ENCODE data around the gene ADAMTS9.

DNA sequence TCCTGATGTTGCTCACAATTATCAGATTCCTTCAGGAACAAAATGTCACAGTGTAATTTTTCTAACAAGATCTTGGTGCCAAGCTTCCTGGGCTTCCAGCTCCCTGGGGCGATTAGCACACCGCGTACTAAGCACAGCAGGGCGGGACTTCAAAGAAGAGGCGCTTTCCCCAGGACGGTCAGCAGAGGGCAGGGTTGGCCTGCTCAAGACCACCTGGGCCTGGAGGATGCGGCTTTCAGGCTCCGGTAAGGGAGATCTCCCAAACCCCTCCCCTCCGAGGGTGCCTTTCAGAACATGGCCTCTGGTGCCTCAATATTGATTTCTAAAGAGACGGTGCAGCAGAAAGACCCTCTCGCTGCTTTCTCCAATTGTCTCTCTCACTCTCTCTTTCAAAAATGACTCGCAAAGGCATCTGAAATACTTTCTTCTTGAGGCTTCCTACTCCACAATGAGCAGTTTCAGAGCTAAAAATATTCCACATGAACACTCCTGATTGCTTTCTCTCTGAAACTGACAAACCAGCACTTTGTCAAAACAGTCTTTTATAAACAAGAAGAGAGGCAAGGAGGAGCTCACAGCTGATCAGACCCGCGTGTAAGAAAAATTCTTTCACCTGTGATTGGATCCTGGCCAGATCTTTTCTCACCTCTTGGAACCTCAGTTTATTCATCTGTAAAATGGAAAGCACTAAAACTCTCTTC lies 154.0 kb downstream of the ADAMTS9 start:
- TF ChIP-seq, protein P1, sequence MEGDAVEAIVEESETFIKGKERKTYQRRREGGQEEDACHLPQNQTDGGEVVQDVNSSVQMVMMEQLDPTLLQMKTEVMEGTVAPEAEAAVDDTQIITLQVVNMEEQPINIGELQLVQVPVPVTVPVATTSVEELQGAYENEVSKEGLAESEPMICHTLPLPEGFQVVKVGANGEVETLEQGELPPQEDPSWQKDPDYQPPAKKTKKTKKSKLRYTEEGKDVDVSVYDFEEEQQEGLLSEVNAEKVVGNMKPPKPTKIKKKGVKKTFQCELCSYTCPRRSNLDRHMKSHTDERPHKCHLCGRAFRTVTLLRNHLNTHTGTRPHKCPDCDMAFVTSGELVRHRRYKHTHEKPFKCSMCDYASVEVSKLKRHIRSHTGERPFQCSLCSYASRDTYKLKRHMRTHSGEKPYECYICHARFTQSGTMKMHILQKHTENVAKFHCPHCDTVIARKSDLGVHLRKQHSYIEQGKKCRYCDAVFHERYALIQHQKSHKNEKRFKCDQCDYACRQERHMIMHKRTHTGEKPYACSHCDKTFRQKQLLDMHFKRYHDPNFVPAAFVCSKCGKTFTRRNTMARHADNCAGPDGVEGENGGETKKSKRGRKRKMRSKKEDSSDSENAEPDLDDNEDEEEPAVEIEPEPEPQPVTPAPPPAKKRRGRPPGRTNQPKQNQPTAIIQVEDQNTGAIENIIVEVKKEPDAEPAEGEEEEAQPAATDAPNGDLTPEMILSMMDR (IDR thresholded peaks at IDR 0.05; ENCODE audit: low read depth, low read length): peak; percentile 95
- no peak for TF ChIP-seq EZH2phosphoT487 (IDR thresholded peaks at IDR 0.05; ENCODE audit: low read depth)

Data from OCI-LY3 (cell line).